Measurements from ENCODE around the gene CMIP. TPM values are rescaled to one million over a fixed set of nuclear protein-coding genes. Genes with fewer than 3 reads are reported as not detected.

Gene CMIP
- total RNA-seq, 1 donor from 2014 or later = 6.6 TPM

GRCh38 chr16:81647527-81647926 is 202.9 kb downstream of the CMIP start:
- H3K4me3 Mint-ChIP-seq = no peak overlapping the region

GRCh38 chr16:81649561-81650184 is 205.1 kb downstream of the CMIP start:
- no peaks in the 10 kb centered on the region for H3K27me3 Mint-ChIP-seq (ENCODE audit: insufficient read depth, low read depth)
- H3K9me3 Mint-ChIP-seq = no peaks in the 10 kb centered on the region
- Histone ChIP-seq H3K27ac (no peak overlapping the region), H3K4me2 (no peak overlapping the region), H4K20me1 (ENCODE audit: low read depth) (peaks cover 60% of the 10 kb centered on the region), H3K9ac (no peak overlapping the region), H3K9me3 (ENCODE audit: low read depth) (no peaks in the 10 kb centered on the region), H3K4me1 (peaks cover 46% of the 10 kb centered on the region), H2AFZ (replicated peaks) (no peak overlapping the region), H3K79me2 (ENCODE audit: low read depth) (peaks cover 31% of the 10 kb centered on the region), H3K27me3 (no peaks in the 10 kb centered on the region), H3K36me3 (no peaks in the 10 kb centered on the region), H3F3A (ENCODE audit: low read depth) (peaks cover 30% of the 10 kb centered on the region), H3K4me3 (no peak overlapping the region)
- H3K36me3 Mint-ChIP-seq = peaks cover 9% of the 10 kb centered on the region
- TF ChIP-seq, protein P1, sequence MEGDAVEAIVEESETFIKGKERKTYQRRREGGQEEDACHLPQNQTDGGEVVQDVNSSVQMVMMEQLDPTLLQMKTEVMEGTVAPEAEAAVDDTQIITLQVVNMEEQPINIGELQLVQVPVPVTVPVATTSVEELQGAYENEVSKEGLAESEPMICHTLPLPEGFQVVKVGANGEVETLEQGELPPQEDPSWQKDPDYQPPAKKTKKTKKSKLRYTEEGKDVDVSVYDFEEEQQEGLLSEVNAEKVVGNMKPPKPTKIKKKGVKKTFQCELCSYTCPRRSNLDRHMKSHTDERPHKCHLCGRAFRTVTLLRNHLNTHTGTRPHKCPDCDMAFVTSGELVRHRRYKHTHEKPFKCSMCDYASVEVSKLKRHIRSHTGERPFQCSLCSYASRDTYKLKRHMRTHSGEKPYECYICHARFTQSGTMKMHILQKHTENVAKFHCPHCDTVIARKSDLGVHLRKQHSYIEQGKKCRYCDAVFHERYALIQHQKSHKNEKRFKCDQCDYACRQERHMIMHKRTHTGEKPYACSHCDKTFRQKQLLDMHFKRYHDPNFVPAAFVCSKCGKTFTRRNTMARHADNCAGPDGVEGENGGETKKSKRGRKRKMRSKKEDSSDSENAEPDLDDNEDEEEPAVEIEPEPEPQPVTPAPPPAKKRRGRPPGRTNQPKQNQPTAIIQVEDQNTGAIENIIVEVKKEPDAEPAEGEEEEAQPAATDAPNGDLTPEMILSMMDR (IDR thresholded peaks at IDR 0.05) = no peak
- TF ChIP-seq EZH2phosphoT487 (IDR thresholded peaks at IDR 0.05) (no peak), EZH2 (IDR thresholded peaks at IDR 0.05) (no peak)
- no peak for DNase-seq (ENCODE audit: low spot score)
- H3K27ac Mint-ChIP-seq = peak overlapping the region; percentile 80
- H3K4me3 Mint-ChIP-seq = no peak overlapping the region
- H3K4me1 Mint-ChIP-seq = peaks cover 72% of the 10 kb centered on the region

More at GRCh38 chr16:81647527-81647926, 202.9 kb downstream of the CMIP start:
- Mint-ChIP-seq H3K9me3 (no peaks in the 10 kb centered on the region), H3K36me3 (peaks cover 6% of the 10 kb centered on the region), H3K27ac (peak overlapping the region; percentile 59), H3K4me1 (peaks cover 80% of the 10 kb centered on the region), H3K27me3 (ENCODE audit: insufficient read depth, low read depth) (peaks cover 2% of the 10 kb centered on the region)
- Histone ChIP-seq H3K27ac (no peak overlapping the region), H3K4me3 (no peak overlapping the region), H3K4me2 (no peak overlapping the region), H3K9me3 (ENCODE audit: low read depth) (no peaks in the 10 kb centered on the region), H4K20me1 (ENCODE audit: low read depth) (peaks cover 57% of the 10 kb centered on the region), H3K36me3 (no peaks in the 10 kb centered on the region), H3K4me1 (peaks cover 36% of the 10 kb centered on the region), H3K27me3 (no peaks in the 10 kb centered on the region), H3K79me2 (ENCODE audit: low read depth) (peaks cover 44% of the 10 kb centered on the region), H3K9ac (no peak overlapping the region), H3F3A (ENCODE audit: low read depth) (peaks cover 22% of the 10 kb centered on the region), H2AFZ (replicated peaks) (no peak overlapping the region)
- no peak for DNase-seq (ENCODE audit: low spot score)
- TF ChIP-seq EZH2 (IDR thresholded peaks at IDR 0.05) (no peak), EZH2phosphoT487 (IDR thresholded peaks at IDR 0.05) (no peak)
- TF ChIP-seq, protein P1 (IDR thresholded peaks at IDR 0.05) = no peak

GRCh38 chr16:81650281-81650680 is 205.7 kb downstream of the CMIP start:
- Histone ChIP-seq H2AFZ (replicated peaks) (no peak overlapping the region), H3K4me2 (peak overlapping the region; percentile 56), H3K9me3 (ENCODE audit: low read depth) (no peaks in the 10 kb centered on the region), H3K9ac (no peak overlapping the region), H3K79me2 (ENCODE audit: low read depth) (peaks cover 31% of the 10 kb centered on the region), H4K20me1 (ENCODE audit: low read depth) (peaks cover 54% of the 10 kb centered on the region), H3K4me3 (no peak overlapping the region), H3K27ac (no peak overlapping the region), H3K4me1 (peaks cover 46% of the 10 kb centered on the region), H3K27me3 (no peaks in the 10 kb centered on the region), H3K36me3 (no peaks in the 10 kb centered on the region), H3F3A (ENCODE audit: low read depth) (peaks cover 30% of the 10 kb centered on the region)
- Mint-ChIP-seq H3K4me1 (peaks cover 66% of the 10 kb centered on the region), H3K9me3 (no peaks in the 10 kb centered on the region), H3K4me3 (no peak overlapping the region), H3K27me3 (ENCODE audit: insufficient read depth, low read depth) (no peaks in the 10 kb centered on the region), H3K27ac (peak overlapping the region; percentile 51), H3K36me3 (peaks cover 9% of the 10 kb centered on the region)
- no peak for DNase-seq (ENCODE audit: low spot score)
- TF ChIP-seq EZH2 (IDR thresholded peaks at IDR 0.05) = no peak
- TF ChIP-seq EZH2phosphoT487 (IDR thresholded peaks at IDR 0.05) = no peak
- TF ChIP-seq, protein P1 (IDR thresholded peaks at IDR 0.05) = no peak

Measured in neural progenitor cell (in vitro differentiated cells).